Adrenal gland (tissue), 12 donors: ENCODE data around the gene MPP3. TPM values are rescaled to one million over a fixed set of nuclear protein-coding genes. Genes with fewer than 3 reads are reported as not detected.
"Not testable (repeated sequence)": the region's sequence is repeated elsewhere in the genome, so short reads cannot be mapped to it uniquely, and the experiment has no call there.

ENCODE experiments used
- DNase-seq, 7 donors: peaks; one replicate each; pipeline ENCODE4 v3.0.0-alpha.2; 2019 to 2020
- H3K27ac ChIP-seq, 5 donors: fragments of 200-600 bp; sonication (generic) in 4 of 5; 1 replicate in 3 of 5; 2 replicates in 2 of 5; pipeline versions ENCODE4 v1.5.1 to v1.8.0; 2016 to 2020; ENCODE audit warnings: mild to moderate bottlenecking in 1 of 5
- H3K27me3 ChIP-seq: fragments of 200-600 bp; 2 replicates; pipeline ENCODE4 v1.8.0; 2021
- H3K36me3 ChIP-seq, 2 donors: fragments of 200-600 bp; replicated peaks in 1 of 2; 1 replicate in 1 of 2; 2 replicates in 1 of 2; pipeline versions ENCODE4 v1.5.1 to v1.8.0; 2018 to 2022
- H3K4me1 ChIP-seq, 2 donors: fragments of 200-600 bp; replicated peaks in 1 of 2; 1 replicate in 1 of 2; 2 replicates in 1 of 2; pipeline versions ENCODE4 v1.5.1 to v1.8.0; 2018 to 2021
- H3K4me3 ChIP-seq, 4 donors: fragments of 200-600 bp; sonication (generic) in 3 of 4; one replicate each; pipeline ENCODE4 v1.5.1; 2016 to 2018
- H3K9me3 ChIP-seq, 3 donors: fragments of 200-600 bp; sonication (generic) in 1 of 3; replicated peaks in 1 of 3; 1 replicate in 2 of 3; 2 replicates in 1 of 3; pipeline versions ENCODE4 v1.5.1 to v1.8.0; 2016 to 2021
- POLR2A ChIP-seq, 2 donors: fragments of 450-650 bp; IDR thresholded peaks; one replicate each; pipeline ENCODE4 v1.6.1; 2017; ENCODE audit warnings: antibody characterized with exemption in 2 of 2, mild to moderate bottlenecking in 2 of 2, moderate library complexity in 1 of 2
- WGBS, 4 donors: extraction: QIAGEN DNeasy Blood & Tissue Kit in 2 of 4; methylation state at CpG; one replicate each; pipeline versions ENCODE4 v1.1.5 to v1.1.7; 2013 to 2017; 5-methylcytosine and 5-hydroxymethylcytosine counted together
- intact Hi-C, 2 donors: fragments of 100-400 bp; cut with DNase I; formaldehyde crosslinking; loops; one replicate each; pipeline versions ENCODE4 v1.14.1 to v1.15.0; 2022 to 2023
- polyA plus RNA-seq, 3 donors: library from polyadenylated mRNA; stranded (reverse); fragments of 200-250 nt in 2 of 3; fragments of 350-450 nt in 1 of 3; fragmentation: Illumina TruSeq in 1 of 3; extraction: RNeasy Lipid Tissue Mini Kit (QIAGEN cat#74804) in 1 of 3; gene quantifications; one replicate each; pipeline ENCODE4 v1.2.3, GENCODE V29; 2013 to 2014
- total RNA-seq, 9 donors: library from RNA; depleted of rRNA in 4 of 9; stranded (reverse); fragments of >200 nt in 4 of 9; fragments of 120-200 nt in 1 of 9; fragmentation: NEBNext Ultra II Directional in 1 of 9; extraction: Animal tissue kit (Norgen Biotek cat#: 25700) in 1 of 9; gene quantifications; one replicate each; pipeline versions ENCODE4 v1.1.0 to v1.2.4, GENCODE V29; 2013 to 2023
- TF ChIP-seq, protein P1 (sequence below), 6 experiments: fragments of 450-650 bp in 4 of 6; fragments of 200-600 bp in 2 of 6; sonication (generic) in 1 of 6; IDR thresholded peaks; 1 replicate in 5 of 6; 2 replicates in 1 of 6; pipeline versions ENCODE4 v1.5.1 to v1.8.0; 2016 to 2021; ENCODE audit warnings: antibody characterized with exemption in 6 of 6, mild to moderate bottlenecking in 2 of 6, moderate library complexity in 1 of 6
- donor health status: healthy with polysubstance abuse.
- donor health status: Bipolar disorder and iron deficiency.
- donor health status: DM: yes; HTN: yes; CAD: no.
- donor health status: DM: no; HTN: no; CAD: no.
- donor health status: DM: no; HTN: no; CAD: no.
- donor health status: DM: yes; HTN: yes; CAD: no.

Gene MPP3
- total and polyA plus RNA-seq, 12 donors = 0.60 to 10.6 (median 3.6) TPM

DNA sequence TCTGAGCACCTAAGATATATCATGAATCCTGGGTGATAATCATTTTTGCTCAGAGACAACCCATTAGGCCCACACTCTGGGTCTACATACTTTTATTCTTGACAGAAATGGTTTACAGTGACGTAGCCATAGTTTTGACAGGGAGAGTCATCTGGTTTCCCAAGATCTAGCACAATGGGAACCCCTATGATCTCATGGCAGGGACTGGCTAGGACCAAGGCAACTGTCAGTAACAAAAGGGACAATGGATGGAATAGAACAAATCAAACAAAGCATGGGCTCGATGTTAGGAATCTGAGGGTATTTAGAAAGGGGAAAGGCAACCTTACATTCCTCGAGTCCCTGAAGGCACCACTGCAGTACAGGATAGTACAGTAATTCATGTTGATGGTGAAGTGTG, 32.2 kb downstream of the MPP3 start:
- intact Hi-C loops = no loop called here
- Histone ChIP-seq H3K36me3 (no peaks in the 10 kb centered on the region), H3K9me3 (no peaks in the 10 kb centered on the region), H3K27ac (no peak overlapping the region), H3K4me1 (no peaks in the 10 kb centered on the region), H3K4me3 (no peak overlapping the region), H3K27me3 (no peaks in the 10 kb centered on the region)
- TF ChIP-seq POLR2A (IDR thresholded peaks at IDR 0.05) = no peak
- TF ChIP-seq, protein P1, sequence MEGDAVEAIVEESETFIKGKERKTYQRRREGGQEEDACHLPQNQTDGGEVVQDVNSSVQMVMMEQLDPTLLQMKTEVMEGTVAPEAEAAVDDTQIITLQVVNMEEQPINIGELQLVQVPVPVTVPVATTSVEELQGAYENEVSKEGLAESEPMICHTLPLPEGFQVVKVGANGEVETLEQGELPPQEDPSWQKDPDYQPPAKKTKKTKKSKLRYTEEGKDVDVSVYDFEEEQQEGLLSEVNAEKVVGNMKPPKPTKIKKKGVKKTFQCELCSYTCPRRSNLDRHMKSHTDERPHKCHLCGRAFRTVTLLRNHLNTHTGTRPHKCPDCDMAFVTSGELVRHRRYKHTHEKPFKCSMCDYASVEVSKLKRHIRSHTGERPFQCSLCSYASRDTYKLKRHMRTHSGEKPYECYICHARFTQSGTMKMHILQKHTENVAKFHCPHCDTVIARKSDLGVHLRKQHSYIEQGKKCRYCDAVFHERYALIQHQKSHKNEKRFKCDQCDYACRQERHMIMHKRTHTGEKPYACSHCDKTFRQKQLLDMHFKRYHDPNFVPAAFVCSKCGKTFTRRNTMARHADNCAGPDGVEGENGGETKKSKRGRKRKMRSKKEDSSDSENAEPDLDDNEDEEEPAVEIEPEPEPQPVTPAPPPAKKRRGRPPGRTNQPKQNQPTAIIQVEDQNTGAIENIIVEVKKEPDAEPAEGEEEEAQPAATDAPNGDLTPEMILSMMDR (IDR thresholded peaks at IDR 0.05) = no peak
- no peak for DNase-seq
- 86 to 94% (median 88%) methylated on average over 3 of the region's 3 CpGs for WGBS, 4 donors

DNA sequence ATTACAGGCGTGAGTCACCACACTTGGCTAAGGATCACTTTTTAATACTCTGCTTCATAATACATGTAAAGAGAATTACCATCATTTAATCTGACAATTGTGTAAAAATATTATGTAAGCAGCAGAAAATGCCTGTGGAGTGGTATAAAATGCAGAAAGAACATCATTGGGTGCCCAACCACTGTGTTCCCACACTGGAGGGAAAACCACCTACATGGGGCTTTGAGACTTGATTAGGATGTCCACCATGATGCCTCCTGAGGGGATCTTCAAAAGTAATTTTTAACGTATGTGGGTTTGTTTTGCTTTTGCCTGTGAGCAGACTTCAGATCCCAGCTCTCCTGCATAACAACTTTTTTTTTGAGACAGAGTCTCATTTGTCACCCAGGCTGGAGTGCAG, 33.9 kb downstream of the MPP3 start:
- no peaks in the 10 kb centered on the region for H3K4me1 ChIP-seq
- intact Hi-C loops = no loop called here
- 65 to 83% (median 70%) methylated on average over 2 of the region's 2 CpGs for WGBS, 4 donors
- H3K4me3 ChIP-seq = no peak overlapping the region
- no peaks in the 10 kb centered on the region for H3K27me3 ChIP-seq
- no peak for DNase-seq
- H3K36me3 ChIP-seq = no peaks in the 10 kb centered on the region
- H3K9me3 ChIP-seq = no peaks in the 10 kb centered on the region
- no peak for TF ChIP-seq POLR2A (IDR thresholded peaks at IDR 0.05)
- TF ChIP-seq, protein P1 (IDR thresholded peaks at IDR 0.05) = no peak
- H3K27ac ChIP-seq = no peak overlapping the region

DNA sequence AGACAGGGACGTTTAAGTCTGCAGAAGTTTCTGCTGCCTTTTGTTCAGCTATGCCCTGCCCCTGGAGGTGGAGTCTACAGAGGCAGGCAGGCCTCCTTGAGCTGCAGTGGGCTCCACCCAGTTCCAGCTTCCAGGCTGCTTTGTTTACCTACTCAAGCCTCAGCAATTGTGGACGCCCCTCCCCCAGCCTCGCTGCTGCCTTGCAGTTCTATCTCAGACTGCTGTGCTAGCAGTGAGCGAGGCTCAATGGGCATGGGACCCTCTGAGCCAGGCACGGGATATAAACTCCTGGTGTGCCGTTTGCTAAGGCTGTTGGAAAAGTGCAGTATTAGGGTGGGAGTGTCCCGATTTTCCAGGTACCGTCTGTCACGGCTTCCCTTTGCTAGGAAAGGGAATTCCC, 34.9 kb downstream of the MPP3 start:
- H3K4me1 ChIP-seq, intact Hi-C loops, H3K36me3 ChIP-seq, H3K4me3 ChIP-seq, DNase-seq, H3K9me3 ChIP-seq, H3K27ac ChIP-seq, H3K27me3 ChIP-seq: not testable (repeated sequence)
- WGBS, 4 donors = 78 to 91% (median 88%) methylated on average over 4 to 9 of the region's 9 CpGs

GRCh38 chr17:43792668-43793067, 40.3 kb downstream of the MPP3 start:
- H3K4me3 ChIP-seq, H3K36me3 ChIP-seq, H3K27ac ChIP-seq, H3K27me3 ChIP-seq, intact Hi-C loops, DNase-seq, H3K9me3 ChIP-seq, H3K4me1 ChIP-seq: not testable (repeated sequence)
- WGBS, 4 donors = 75 to 88% (median 77%) methylated on average over 4 of the region's 4 CpGs

DNA sequence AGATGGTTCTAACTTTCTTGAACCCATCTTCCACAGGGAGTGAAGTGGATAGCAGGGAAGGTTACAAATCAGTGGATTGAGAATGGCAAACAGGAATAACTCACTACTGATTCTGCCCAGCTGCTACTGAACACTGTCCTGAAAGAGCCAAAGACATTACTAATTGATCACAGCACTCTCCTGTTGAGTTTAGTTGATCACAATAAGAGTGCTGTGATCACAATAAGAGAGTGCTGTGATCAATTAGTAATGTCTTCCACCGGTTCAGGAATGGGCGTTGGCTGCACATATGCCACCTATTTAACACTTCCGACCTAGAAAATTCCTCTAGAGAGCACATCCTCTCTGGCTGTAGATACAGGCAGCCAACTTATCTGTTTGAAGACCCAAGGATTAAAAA, 41.4 kb downstream of the MPP3 start:
- 4 to 17% (median 16%) methylated on average over 3 of the region's 3 CpGs for WGBS, 4 donors
- Histone ChIP-seq H3K36me3 (no peaks in the 10 kb centered on the region), H3K4me3 (no peak overlapping the region), H3K4me1 (no peaks in the 10 kb centered on the region), H3K27ac (no peak overlapping the region), H3K9me3 (no peaks in the 10 kb centered on the region), H3K27me3 (no peaks in the 10 kb centered on the region)
- TF ChIP-seq POLR2A (IDR thresholded peaks at IDR 0.05) = no peak
- TF ChIP-seq, protein P1 (IDR thresholded peaks at IDR 0.05) = no peak
- no peak for DNase-seq
- intact Hi-C loops = no loop called here
